Measurements from ENCODE around the gene DEPDC5. TPM values are rescaled to one million over a fixed set of nuclear protein-coding genes. Genes with fewer than 3 reads are reported as not detected.

Gene DEPDC5
- total RNA-seq, 4 donors from 2014 or later, result 17.5 to 30.4 (median 22.8) TPM

DNA sequence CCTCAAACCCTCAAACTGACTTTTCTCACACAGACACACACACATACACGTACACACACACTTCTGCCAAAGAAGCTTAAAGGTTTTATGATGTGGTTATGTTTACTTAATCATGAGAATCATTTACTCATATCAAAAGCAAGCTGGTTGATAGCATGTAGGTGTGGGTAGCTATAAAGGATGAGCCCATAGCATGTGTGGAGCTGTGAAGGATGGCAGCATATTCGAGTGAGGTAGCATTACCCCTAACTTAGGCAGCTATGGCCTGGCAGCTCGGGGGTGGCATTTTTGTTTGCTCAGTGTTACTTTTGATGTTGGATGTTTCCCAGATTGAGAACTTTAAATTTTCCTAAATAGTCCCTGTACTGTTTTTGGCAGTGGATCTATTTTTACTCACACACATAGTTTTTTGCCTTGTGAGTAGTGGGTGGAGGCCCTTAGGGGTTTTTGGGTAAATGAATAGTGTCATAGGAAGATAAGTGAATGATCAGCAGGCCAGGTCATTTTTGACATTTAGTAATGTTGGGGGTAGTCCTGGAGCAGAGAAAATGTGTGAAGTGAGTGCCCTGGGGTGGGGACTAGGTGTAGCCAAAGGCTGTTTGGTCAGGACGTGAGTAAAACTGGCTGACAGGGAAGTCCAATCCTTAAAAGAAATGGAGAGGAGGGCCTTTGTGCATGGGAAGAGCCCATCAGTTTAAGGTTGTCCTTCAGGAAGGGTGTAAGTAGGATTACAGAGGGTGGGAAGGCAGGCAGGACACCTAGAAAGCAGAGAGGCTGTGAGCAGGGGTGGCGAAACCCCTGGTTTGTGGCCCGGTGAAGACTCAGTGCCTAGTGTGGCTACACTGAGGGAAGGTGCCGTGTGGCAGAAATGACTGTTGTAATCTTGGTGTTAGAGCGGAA lies 197.6 kb downstream of the DEPDC5 start:
- Histone ChIP-seq H3K9me3 (no peaks in the 10 kb centered on the region), H3K36me3 (peaks cover 3 to 11% of the 10 kb centered on the region in 2 donors), H3K4me3 (replicated peaks in 1 of 3) (no peak overlapping the region), H3K27me3 (no peaks in the 10 kb centered on the region), H3K4me1 (peaks cover 10 to 50% of the 10 kb centered on the region in 2 donors), H3K27ac (peak overlapping the region in 1 of 3 donors; percentile 26)
- 82 to 85% methylated on average over 8 of the region's 8 CpGs for WGBS, 2 donors
- intact Hi-C loops (cut with DNase I), result no loop called here
- TF ChIP-seq, protein P1, sequence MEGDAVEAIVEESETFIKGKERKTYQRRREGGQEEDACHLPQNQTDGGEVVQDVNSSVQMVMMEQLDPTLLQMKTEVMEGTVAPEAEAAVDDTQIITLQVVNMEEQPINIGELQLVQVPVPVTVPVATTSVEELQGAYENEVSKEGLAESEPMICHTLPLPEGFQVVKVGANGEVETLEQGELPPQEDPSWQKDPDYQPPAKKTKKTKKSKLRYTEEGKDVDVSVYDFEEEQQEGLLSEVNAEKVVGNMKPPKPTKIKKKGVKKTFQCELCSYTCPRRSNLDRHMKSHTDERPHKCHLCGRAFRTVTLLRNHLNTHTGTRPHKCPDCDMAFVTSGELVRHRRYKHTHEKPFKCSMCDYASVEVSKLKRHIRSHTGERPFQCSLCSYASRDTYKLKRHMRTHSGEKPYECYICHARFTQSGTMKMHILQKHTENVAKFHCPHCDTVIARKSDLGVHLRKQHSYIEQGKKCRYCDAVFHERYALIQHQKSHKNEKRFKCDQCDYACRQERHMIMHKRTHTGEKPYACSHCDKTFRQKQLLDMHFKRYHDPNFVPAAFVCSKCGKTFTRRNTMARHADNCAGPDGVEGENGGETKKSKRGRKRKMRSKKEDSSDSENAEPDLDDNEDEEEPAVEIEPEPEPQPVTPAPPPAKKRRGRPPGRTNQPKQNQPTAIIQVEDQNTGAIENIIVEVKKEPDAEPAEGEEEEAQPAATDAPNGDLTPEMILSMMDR (IDR thresholded peaks at IDR 0.05), result no peak
- TF ChIP-seq POLR2A (IDR thresholded peaks at IDR 0.05), result no peak
- no peak for DNase-seq

- H3K4me3 ChIP-seq (replicated peaks in 1 of 3), result no peak overlapping the region
- peak overlapping the region in 2 of 3 donors; percentile 19 to 26 for H3K27ac ChIP-seq
- peaks cover 9 to 13% of the 10 kb centered on the region in 2 donors for H3K36me3 ChIP-seq
- 73 to 78% methylated on average over 2 of the region's 2 CpGs for WGBS, 2 donors
- intact Hi-C loops (cut with DNase I), result no loop called here
- DNase-seq, result no peak
- peaks cover 6 to 46% of the 10 kb centered on the region in 2 donors for H3K4me1 ChIP-seq
- no peak for TF ChIP-seq POLR2A (IDR thresholded peaks at IDR 0.05)
- TF ChIP-seq, protein P1 (IDR thresholded peaks at IDR 0.05), result no peak
- no peaks in the 10 kb centered on the region for H3K9me3 ChIP-seq
- no peaks in the 10 kb centered on the region for H3K27me3 ChIP-seq
Observed at GRCh38 chr22:31952094-31952401, 198.2 kb downstream of the DEPDC5 start.

DNA sequence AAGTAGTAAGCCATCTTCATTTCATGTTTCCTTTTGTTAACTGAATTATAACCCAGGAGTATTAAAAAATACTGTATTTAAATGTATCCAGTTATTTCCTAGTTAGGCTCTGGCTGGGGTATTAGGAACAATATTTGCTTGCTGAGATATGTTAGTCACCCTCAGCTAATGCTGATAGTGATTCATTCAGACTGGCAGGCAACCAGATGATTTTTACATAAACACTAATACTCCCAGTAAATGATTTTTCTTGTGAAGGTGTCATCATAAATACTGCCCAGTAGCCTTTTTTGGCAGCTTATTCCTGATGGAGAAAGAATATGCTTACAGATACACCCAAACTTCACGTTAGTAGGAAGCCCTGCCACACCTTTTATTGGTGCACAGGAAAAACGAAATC lies 198.7 kb downstream of the DEPDC5 start:
- H3K9me3 ChIP-seq, result no peaks in the 10 kb centered on the region
- H3K27me3 ChIP-seq, result no peaks in the 10 kb centered on the region
- peaks cover 6 to 44% of the 10 kb centered on the region in 2 donors for H3K4me1 ChIP-seq
- no peak for DNase-seq
- peak overlapping the region in 2 of 3 donors; percentile 19 to 26 for H3K27ac ChIP-seq
- peaks cover 13 to 14% of the 10 kb centered on the region in 2 donors for H3K36me3 ChIP-seq
- TF ChIP-seq, protein P1 (IDR thresholded peaks at IDR 0.05), result no peak
- no peak for TF ChIP-seq POLR2A (IDR thresholded peaks at IDR 0.05)
- intact Hi-C loops (cut with DNase I), result no loop called here
- H3K4me3 ChIP-seq (replicated peaks in 1 of 3), result no peak overlapping the region
- 49 to 79% methylated on average over 2 of the region's 2 CpGs for WGBS, 2 donors

DNA sequence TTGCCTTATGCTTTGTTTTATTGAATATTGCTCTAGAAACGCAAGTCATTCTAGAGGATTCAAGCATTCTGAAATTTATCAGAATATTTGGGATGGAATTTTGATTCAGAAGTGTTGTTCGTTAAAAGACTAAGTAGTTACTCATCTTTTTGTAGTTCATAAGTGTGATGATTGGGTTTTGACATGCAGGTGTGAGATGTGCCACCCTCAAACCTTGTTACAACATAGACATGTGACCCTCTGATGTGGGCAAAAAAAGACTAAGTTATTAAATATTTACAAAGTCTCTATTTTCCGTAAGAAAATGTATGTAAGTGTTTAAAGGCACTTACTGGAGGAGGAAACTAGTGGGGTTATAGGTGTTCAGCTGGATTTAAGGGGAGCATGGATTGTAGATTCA lies 199.4 kb downstream of the DEPDC5 start:
- H3K27me3 ChIP-seq, result no peaks in the 10 kb centered on the region
- no peaks in the 10 kb centered on the region for H3K9me3 ChIP-seq
- 92 to 94% methylated on average over 3 of the region's 3 CpGs for WGBS, 2 donors
- TF ChIP-seq POLR2A (IDR thresholded peaks at IDR 0.05), result no peak
- TF ChIP-seq, protein P1 (IDR thresholded peaks at IDR 0.05), result no peak
- H3K4me1 ChIP-seq, result peaks cover 6 to 44% of the 10 kb centered on the region in 2 donors
- H3K36me3 ChIP-seq, result peaks cover 17% of the 10 kb centered on the region in 2 donors
- DNase-seq, result no peak
- peak overlapping the region in 2 of 3 donors; percentile 19 to 54 for H3K27ac ChIP-seq
- no peak overlapping the region for H3K4me3 ChIP-seq (replicated peaks in 1 of 3)
- intact Hi-C loops (cut with DNase I), result no loop called here
